NB4 (cell line): Measurements from ENCODE around the gene CFAP299.

Source experiments
- CTCF ChIP-seq: IDR thresholded peaks from one replicate; pipeline ENCODE4 v1.5.1; 2012; ENCODE audit warnings: low read depth, low read length
- MAX ChIP-seq: IDR thresholded peaks from 2 replicates; pipeline ENCODE4 v1.6.1; 2011; ENCODE audit warnings: low read depth, low read length
- MYC ChIP-seq: IDR thresholded peaks from 2 replicates; pipeline ENCODE4 v1.6.1; 2011; ENCODE audit warnings: low read depth, low read length

- TF ChIP-seq CTCF = no peak
- no peak for TF ChIP-seq MYC
- no peak for TF ChIP-seq MAX
Observed at GRCh38 chr4:80382090-80382832, 46.7 kb downstream of the CFAP299 start.
